Measurements from ENCODE around the gene PRND.

DNA sequence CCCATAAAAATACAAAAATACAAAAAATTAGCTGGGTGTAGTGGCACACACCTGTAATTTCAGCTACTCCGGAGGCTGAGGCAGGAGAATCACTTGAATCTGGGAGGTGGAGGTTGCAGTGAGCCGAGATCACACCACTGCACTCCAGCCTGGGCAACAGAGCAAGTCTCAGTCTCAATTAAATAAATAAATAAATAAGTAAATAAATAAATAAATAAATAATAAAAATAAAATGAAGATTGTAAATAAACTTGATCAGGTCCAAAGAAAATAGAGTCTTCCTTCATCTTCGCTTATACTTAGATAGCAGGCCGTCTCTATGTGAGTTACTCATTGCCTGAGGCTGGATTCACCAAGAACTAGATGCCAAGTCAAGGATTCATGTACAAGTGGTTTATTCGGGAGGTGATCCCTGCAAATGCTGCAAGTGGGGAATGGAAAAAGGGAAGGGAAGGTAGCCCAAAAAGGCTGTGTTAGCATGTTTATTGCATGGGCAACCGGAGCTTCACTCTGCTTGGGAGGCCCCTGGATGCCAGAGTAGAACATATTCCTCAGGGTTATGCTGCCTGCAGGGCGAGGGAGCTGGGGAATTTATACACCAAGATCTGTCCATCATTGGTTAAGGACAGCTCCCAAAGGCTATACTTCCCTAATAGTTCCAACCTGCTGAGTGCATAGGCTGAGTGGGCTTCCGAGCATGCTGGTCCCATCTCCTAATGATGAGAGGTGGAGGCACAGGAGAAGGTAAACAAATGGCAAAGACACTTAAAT, 16.3 kb downstream of the PRND start:
- TF ChIP-seq CTCF (conservative IDR thresholded peaks at IDR 0.05; ENCODE audit: low read depth, low read length) (no peak), EZH2phosphoT487 (IDR thresholded peaks at IDR 0.05; ENCODE audit: borderline replicate concordance, low read length) (no peak)

Data from PC-3 (cell line).